PC-3 (cell line): ENCODE measurements around the gene KNDC1. TPM values are rescaled to one million over a fixed set of nuclear protein-coding genes. Genes with fewer than 3 reads are reported as not detected.
A peak's percentile ranks its signal among the peaks of the same experiment; 100 is the strongest.

Experiments
- ATAC-seq: fragments of 200-7000 bp; cut with Tn5 transposase; 2 replicates; pipeline ENCODE4 v1.9.1; 2020; ENCODE audit warnings: mild to moderate bottlenecking, moderate library complexity
- BruUV-seq: library from RNA; stranded (reverse); fragments of 400-500 nt; replicated peaks from 2 replicates; lab custom pipeline; 2021; lab: Mats Ljungman, UMichigan
- CTCF ChIA-PET: fragments of 300-600 bp; sonication (Branson Sonifier 250); formaldehyde crosslinking; loops from one replicate; lab custom pipeline; 2022; ENCODE audit warnings: antibody characterized with exemption; lab: Charles Lee
- POLR2A ChIA-PET: fragments of 300-600 bp; sonication (Branson Sonifier 250); formaldehyde crosslinking; loops from one replicate; lab custom pipeline; 2022; ENCODE audit warnings: antibody characterized with exemption; ENCODE audit not compliant: unreplicated experiment; lab: Charles Lee
- DNase-seq: peaks from one replicate; pipeline ENCODE4 v3.0.0-alpha.2; 2015
- H2AFZ ChIP-seq: fragments of 300-600 bp; sonication (generic); 2 replicates; pipeline ENCODE4 v1.6.0; 2016; ENCODE audit warnings: antibody characterized with exemption, low read length
- H3F3A ChIP-seq: fragments of 300-600 bp; sonication (generic); one replicate; pipeline ENCODE4 v1.6.0; 2017; ENCODE audit warnings: antibody characterized with exemption, low read length, control low read depth, mild to moderate bottlenecking; ENCODE audit not compliant: unreplicated experiment
- H3K27ac ChIP-seq: fragments of 300-600 bp; sonication (generic); 2 replicates; pipeline ENCODE4 v1.5.1; 2016; ENCODE audit warnings: mild to moderate bottlenecking, low read length
- H3K27me3 ChIP-seq: fragments of 300-600 bp; sonication (generic); 2 replicates; pipeline ENCODE4 v1.6.1; 2016; ENCODE audit warnings: low read length, mixed read lengths
- H3K36me3 ChIP-seq: fragments of 300-600 bp; sonication (generic); 2 replicates; pipeline ENCODE4 v1.6.1; 2016; ENCODE audit warnings: low read depth, mixed run types, low read length, mixed read lengths
- H3K4me1 ChIP-seq: fragments of 300-600 bp; sonication (generic); 2 replicates; pipeline ENCODE4 v1.5.1; 2016; ENCODE audit warnings: low read length; ENCODE audit not compliant: insufficient read depth
- H3K4me2 ChIP-seq: fragments of 300-600 bp; sonication (generic); 2 replicates; pipeline ENCODE4 v1.6.0; 2016; ENCODE audit warnings: low read length
- H3K4me3 ChIP-seq: fragments of 300-600 bp; sonication (generic); 2 replicates; pipeline ENCODE4 v1.5.1; 2016; ENCODE audit warnings: mild to moderate bottlenecking, low read length, mixed read lengths
- H3K79me2 ChIP-seq: fragments of 300-600 bp; sonication (generic); 2 replicates; pipeline ENCODE4 v1.6.1; 2017; ENCODE audit warnings: low read length, mixed read lengths
- H3K9ac ChIP-seq: fragments of 300-600 bp; sonication (generic); 2 replicates; pipeline ENCODE4 v1.6.0; 2016; ENCODE audit warnings: mild to moderate bottlenecking, low read length
- H3K9me2 ChIP-seq: fragments of 300-600 bp; sonication (generic); replicated peaks from 2 replicates; pipeline ENCODE4 v1.6.1; 2016; ENCODE audit warnings: mixed run types, low read length, mixed read lengths
- H3K9me3 ChIP-seq: fragments of 300-600 bp; sonication (generic); 2 replicates; pipeline ENCODE4 v1.6.1; 2016; ENCODE audit warnings: low read length, mixed read lengths
- H4K20me1 ChIP-seq: fragments of 300-600 bp; sonication (generic); 2 replicates; pipeline ENCODE4 v1.6.1; 2016; ENCODE audit warnings: low read length, mixed read lengths
- EZH2 ChIP-seq: fragments of 300-600 bp; sonication (generic); IDR thresholded peaks from one replicate; pipeline ENCODE4 v1.6.1; 2017; ENCODE audit warnings: antibody characterized with exemption, mild to moderate bottlenecking, low read length; ENCODE audit not compliant: unreplicated experiment
- EZH2phosphoT487 ChIP-seq: fragments of 300-600 bp; sonication (generic); IDR thresholded peaks from 2 replicates; pipeline ENCODE4 v1.6.1; 2018; ENCODE audit warnings: mild to moderate bottlenecking, antibody characterized with exemption, low read length, borderline replicate concordance
- intact Hi-C: fragments of 100-400 bp; cut with micrococcal nuclease; formaldehyde crosslinking; loops from 2 replicates; pipeline ENCODE4 v1.9.0; 2023
- total RNA-seq: library from RNA; depleted of rRNA; stranded (reverse); fragments of >200 nt; gene quantifications from 2 replicates; pipeline ENCODE4 v1.2.3, GENCODE V29; 2014
- TF ChIP-seq, protein P1 (sequence below): fragments of 300-600 bp; sonication (generic); conservative IDR thresholded peaks from 2 replicates; pipeline ENCODE4 v1.5.1; 2017; ENCODE audit warnings: antibody characterized with exemption, low read depth, mild to moderate bottlenecking, low read length

Gene KNDC1
- total RNA-seq, 1 experiment from 2014 or later: not detected

DNA sequence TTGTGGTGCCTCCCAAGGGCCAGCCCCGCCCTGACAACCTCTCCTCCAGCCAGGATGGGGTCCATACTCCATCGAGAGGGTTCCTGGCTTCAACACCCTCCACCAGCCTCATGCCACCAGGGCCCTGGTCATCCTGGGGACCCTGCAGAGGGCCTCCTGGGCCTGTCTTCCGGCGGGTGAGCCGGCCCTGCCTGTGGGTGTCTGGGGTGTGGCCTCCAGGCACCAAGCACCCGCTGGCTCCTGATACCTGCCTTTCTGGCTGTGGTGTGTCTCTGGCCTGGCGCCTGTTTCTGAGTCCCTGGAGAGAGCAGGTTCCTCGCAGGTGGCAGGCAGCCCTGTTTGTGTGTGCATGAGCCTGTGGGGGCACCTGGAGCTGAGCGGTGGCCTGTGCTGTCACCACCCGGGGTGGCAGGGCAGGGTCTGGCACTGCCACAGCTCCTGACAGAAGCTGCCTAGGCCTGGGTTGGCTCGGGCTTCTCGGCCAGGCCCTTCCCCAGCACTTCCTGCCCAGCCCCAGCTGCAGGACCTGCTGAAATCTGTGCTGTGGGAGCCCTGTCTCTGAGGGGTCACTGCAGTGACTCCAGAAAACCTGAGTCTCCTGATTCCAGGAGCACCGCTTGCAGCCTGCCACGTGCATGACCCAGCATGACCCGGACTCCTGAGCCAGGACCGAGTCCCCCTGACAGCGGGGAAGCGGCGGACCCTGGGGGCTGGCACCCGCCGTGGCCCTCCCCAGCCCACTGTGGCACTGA, 98.2 kb downstream of the KNDC1 start:
- H3K9ac ChIP-seq: peak overlapping the region; percentile 79
- H3K27ac ChIP-seq: peak overlapping the region; percentile 97
- H2AFZ ChIP-seq: peak overlapping the region; percentile 71
- no peak overlapping the region for H3K4me3 ChIP-seq
- peaks cover 51% of the 10 kb centered on the region for H3K4me1 ChIP-seq
- H3K9me2 ChIP-seq: no peaks in the 10 kb centered on the region
- POLR2A ChIA-PET: no interaction called here
- intact Hi-C loops: loop anchor here (5.0 kb wide), 1 partner anchor 49 kb away; the partner anchor contains the start of genes TUBGCP2 and ZNF511
- H3K36me3 ChIP-seq: no peaks in the 10 kb centered on the region
- peak overlapping the region; percentile 72 for H3K4me2 ChIP-seq
- no peaks in the 10 kb centered on the region for H3K9me3 ChIP-seq
- CTCF ChIA-PET: interaction anchor here (0.7 kb wide), 1 partner anchor 35 kb away, joined by 4 read pairs; no protein-coding TSS in a partner anchor
- DNase-seq (peak; percentile 65), ATAC-seq (peak; percentile 23)
- no peaks in the 10 kb centered on the region for H4K20me1 ChIP-seq
- H3K79me2 ChIP-seq: no peaks in the 10 kb centered on the region
- no peaks in the 10 kb centered on the region for H3K27me3 ChIP-seq
- no peak for TF ChIP-seq EZH2
- TF ChIP-seq EZH2phosphoT487: no peak
- TF ChIP-seq, protein P1, sequence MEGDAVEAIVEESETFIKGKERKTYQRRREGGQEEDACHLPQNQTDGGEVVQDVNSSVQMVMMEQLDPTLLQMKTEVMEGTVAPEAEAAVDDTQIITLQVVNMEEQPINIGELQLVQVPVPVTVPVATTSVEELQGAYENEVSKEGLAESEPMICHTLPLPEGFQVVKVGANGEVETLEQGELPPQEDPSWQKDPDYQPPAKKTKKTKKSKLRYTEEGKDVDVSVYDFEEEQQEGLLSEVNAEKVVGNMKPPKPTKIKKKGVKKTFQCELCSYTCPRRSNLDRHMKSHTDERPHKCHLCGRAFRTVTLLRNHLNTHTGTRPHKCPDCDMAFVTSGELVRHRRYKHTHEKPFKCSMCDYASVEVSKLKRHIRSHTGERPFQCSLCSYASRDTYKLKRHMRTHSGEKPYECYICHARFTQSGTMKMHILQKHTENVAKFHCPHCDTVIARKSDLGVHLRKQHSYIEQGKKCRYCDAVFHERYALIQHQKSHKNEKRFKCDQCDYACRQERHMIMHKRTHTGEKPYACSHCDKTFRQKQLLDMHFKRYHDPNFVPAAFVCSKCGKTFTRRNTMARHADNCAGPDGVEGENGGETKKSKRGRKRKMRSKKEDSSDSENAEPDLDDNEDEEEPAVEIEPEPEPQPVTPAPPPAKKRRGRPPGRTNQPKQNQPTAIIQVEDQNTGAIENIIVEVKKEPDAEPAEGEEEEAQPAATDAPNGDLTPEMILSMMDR: no peak
- BruUV-seq: no TSS peak
- H3F3A ChIP-seq: no peaks in the 10 kb centered on the region

DNA sequence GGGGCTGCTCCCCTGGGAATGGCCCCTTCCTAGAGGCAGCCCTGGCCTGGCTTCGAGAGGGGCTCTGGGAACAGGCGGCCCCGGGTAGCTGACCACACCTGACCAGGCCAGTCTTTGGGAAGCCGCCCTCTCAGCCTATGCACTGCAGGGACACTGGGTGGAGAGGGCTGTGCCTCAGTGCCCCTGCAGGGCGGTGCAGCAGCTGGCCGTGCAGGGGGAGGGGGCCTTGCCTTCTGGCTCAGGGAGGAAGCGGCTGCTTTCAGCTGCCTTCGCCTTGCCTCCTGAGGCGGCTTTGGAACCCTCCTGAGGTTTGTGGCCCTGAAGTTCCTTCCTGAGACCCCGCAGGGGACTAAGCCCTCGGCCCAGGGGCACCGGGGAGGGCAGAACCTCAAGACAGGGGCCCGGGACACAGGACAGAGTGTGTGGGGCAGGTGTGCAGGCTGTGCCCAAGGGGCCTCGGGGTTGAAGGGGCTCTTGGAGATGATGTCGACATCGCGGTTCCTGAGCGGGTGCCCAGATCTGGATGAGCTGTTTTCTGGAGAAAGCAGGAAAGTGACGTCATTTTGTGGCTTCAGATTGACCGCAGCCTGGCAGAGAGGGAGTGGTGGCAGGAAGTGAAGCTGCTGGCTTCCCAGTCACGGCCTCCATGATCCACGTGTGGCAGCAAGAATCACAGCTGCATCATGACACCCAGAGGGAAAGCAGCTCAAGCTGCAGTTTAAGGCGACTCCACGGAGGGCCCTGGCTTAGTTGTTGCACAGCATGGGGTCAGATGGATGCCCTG, 99.0 kb downstream of the KNDC1 start:
- ChIA-PET POLR2A (interaction anchor here (0.6 kb wide), 1 partner anchor 34 kb away, joined by 3 read pairs; no protein-coding TSS in a partner anchor), CTCF (interaction anchor here (0.6 kb wide), 1 partner anchor 32 kb away, joined by 3 read pairs; no protein-coding TSS in a partner anchor)
- intact Hi-C loops: loop anchor here (5.0 kb wide), 1 partner anchor 48 kb away; the partner anchor contains the start of genes TUBGCP2 and ZNF511
- Histone ChIP-seq H4K20me1 (no peaks in the 10 kb centered on the region), H3K9me3 (no peaks in the 10 kb centered on the region), H3F3A (no peaks in the 10 kb centered on the region), H3K4me2 (peak overlapping the region; percentile 72), H3K4me3 (no peak overlapping the region), H2AFZ (no peak overlapping the region), H3K79me2 (no peaks in the 10 kb centered on the region), H3K36me3 (no peaks in the 10 kb centered on the region), H3K27me3 (no peaks in the 10 kb centered on the region), H3K9ac (peak overlapping the region; percentile 79), H3K9me2 (no peaks in the 10 kb centered on the region), H3K4me1 (peaks cover 51% of the 10 kb centered on the region), H3K27ac (peak overlapping the region; percentile 97)
- peak; percentile 97 for DNase-seq
- ATAC-seq: peak; percentile 49
- BruUV-seq: no TSS peak
- TF ChIP-seq, protein P1: no peak
- TF ChIP-seq EZH2phosphoT487: peak; percentile 82
